Choroid plexus epithelial cell (primary cell): ENCODE measurements around the gene SGCD.

Experiments used
- DNase-seq: peaks from one replicate; pipeline ENCODE4 v3.0.0-alpha.2; 2010; ENCODE audit warnings: low read depth
- H3K4me3 ChIP-seq: 2 replicates; pipeline ENCODE4 v1.5.1; 2011; ENCODE audit warnings: low read depth, mild to moderate bottlenecking, control low read depth, low read length, moderate library complexity
- CTCF ChIP-seq: conservative IDR thresholded peaks from 2 replicates; pipeline ENCODE4 v1.5.1; 2011; ENCODE audit warnings: low read depth, mild to moderate bottlenecking, control low read depth, inconsistent platforms, low read length, moderate library complexity

Gene SGCD

GRCh38 chr5:156359476-156359875, 32.5 kb downstream of the SGCD start:
- DNase-seq, result peak; percentile 10
- H3K4me3 ChIP-seq, result no peak overlapping the region
- TF ChIP-seq CTCF, result no peak

GRCh38 chr5:156361436-156362109, 34.6 kb downstream of the SGCD start:
- no peak for TF ChIP-seq CTCF
- H3K4me3 ChIP-seq, result no peak overlapping the region
- DNase-seq, result no peak

GRCh38 chr5:156363861-156364260, 36.9 kb downstream of the SGCD start:
- TF ChIP-seq CTCF, result no peak
- no peak for DNase-seq
- no peak overlapping the region for H3K4me3 ChIP-seq

- H3K4me3 ChIP-seq, result no peak overlapping the region
- TF ChIP-seq CTCF, result no peak
- no peak for DNase-seq
Observed at GRCh38 chr5:156366521-156366920, 39.6 kb downstream of the SGCD start.

- no peak overlapping the region for H3K4me3 ChIP-seq
- no peak for TF ChIP-seq CTCF
- no peak for DNase-seq
Observed at GRCh38 chr5:156367597-156367996, 40.6 kb downstream of the SGCD start.

- TF ChIP-seq CTCF, result no peak
- H3K4me3 ChIP-seq, result no peak overlapping the region
- no peak for DNase-seq
Observed at GRCh38 chr5:156375895-156376495, 49.0 kb downstream of the SGCD start.

- H3K4me3 ChIP-seq, result no peak overlapping the region
- TF ChIP-seq CTCF, result no peak
Observed at GRCh38 chr5:156376751-156377150, 49.8 kb downstream of the SGCD start.

More at GRCh38 chr5:156376751-156377150, 49.8 kb downstream of the SGCD start:
- no peak for DNase-seq
